GOT3 (cell line): Measurements from ENCODE around the gene RASL11A.
A peak's percentile ranks its signal among the peaks of the same experiment; 100 is the strongest.
"Not testable (repeated sequence)": the region's sequence is repeated elsewhere in the genome, so short reads cannot be mapped to it uniquely, and the experiment has no call there.

Experiments
- DNase-seq: peaks from one replicate; lab custom pipeline; 2025; ENCODE audit warnings: mixed read lengths; lab: John Stamatoyannopoulos, UW

Gene RASL11A

DNA sequence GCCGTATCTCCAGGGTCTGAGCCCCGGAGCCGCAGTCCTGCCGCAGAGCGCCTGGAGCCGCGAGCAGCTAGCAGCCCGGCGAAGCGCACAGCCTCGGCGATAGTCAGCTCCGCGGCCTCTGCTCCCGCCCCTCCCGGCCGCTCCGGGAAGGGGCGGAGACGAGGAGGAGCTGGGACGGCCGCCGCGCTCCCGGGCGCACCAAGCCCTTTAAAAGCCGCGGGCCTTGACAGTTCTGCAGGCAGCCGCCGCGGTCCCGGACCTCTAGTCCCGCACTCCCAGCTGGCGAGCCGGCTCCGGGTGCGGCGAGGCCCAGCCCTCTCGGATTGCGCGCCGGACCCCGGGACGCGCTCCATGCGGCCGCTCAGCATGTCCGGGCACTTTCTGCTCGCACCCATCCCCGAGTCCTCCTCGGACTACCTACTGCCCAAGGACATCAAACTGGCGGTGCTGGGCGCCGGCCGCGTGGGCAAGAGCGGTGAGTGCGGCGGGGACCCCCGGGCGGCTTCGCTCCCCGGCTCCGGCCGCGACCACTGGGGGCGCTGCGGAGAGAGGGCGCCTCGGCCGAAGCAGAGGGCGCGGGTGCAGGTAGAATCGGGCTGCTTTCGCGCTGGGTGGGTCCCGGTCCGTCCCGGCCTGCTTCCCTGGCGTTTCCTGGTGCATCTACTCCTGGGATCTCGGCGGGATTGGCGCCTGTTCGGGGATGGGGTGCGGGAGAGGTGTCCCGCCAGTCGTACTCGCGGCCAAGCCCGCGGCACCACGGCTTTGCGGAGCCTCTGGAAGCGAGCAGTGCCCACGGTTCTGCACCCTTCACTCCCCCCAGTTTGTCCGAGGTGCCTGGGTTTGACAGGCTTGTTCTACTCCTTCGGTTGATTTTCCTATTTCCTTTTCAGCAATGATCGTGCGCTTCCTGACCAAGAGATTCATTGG, at the start of gene RASL11A:
Gene RASL11A (plus strand): TSS at position 237 of the 927 bp plus-strand sequence. CDS start 115 bp downstream, at position 352.
- peak; percentile 74 for DNase-seq

GRCh38 chr13:27222100-27222499, 48.5 kb upstream of the RASL11A start:
- DNase-seq = not testable (repeated sequence)

DNA sequence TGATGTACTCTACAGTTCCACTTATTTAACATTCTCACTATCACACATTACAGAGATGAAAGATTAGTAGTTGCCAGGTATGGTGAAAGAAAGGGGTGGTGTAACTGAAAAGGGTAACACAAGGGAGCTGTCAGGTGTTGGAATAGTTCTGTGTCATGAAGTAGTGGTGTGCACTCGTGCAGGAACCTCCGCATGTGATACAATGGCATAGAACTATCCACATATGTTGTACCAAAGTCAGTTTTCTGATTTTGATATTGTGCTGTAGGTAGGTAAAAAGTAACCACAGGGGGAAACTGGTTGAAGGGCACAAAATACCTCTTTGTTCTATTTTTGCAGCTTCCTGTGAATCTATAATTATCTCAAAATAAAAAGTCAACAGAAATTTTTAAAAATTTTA, 43.6 kb upstream of the RASL11A start:
- no peak for DNase-seq

DNA sequence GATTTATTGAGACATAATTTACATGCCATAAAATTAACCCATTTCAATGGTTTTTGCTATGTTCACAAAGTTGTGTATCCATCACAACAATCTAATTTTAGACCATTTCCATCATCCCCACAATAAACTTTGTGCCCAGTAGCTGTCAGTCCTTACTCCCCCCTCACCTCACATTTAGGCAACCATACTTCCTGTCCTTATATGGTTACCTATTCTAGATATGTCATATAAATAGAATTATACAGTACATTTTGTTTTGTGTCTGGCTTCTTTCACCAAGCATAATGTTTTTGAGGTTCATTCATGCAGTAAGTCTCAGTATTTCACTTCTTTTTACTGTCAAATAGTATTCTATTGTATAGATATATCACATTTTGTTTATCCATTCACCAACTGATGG, 42.5 kb upstream of the RASL11A start:
- DNase-seq = no peak

GRCh38 chr13:27229642-27230041, 41.0 kb upstream of the RASL11A start:
- DNase-seq = no peak

DNA sequence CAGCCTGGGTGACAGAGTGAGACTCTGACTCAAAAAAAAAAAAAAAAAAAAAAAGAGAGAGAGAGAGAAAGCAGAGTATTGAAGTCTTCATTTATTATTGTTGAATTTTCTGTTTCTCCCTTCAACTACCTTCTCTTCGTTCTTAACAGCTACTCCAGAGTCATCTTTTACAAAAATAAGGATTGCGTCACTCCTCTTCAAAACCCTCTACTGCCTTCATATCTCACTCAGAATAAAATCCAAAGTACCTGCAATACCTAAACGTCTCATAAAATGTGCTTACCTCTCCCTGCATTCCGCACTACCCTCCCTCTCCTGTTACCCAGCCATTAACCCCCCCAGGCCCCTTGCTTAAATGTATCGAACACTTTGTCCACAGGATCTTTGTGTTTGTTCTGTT, 36.7 kb upstream of the RASL11A start:
- DNase-seq = no peak

DNA sequence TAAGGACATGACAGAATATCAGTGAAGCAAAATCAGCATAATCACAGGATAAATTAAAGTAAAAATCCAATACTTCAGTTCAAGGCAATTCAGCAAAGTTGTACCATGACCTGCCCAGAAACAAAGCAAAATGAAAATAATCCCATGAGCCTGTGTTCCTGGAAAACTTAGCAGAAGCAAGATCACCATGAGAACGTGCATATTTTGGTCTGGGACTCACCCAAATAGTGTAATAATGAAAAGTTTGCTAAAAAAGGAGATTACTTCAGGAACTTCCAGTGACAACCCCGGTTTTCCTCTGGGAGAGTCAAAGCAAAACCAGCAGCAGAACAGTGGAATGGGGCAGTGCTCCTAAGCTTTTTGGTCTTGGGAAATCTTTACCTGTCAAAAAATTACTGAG, 34.2 kb upstream of the RASL11A start:
- DNase-seq = no peak

GRCh38 chr13:27242702-27243101, 27.9 kb upstream of the RASL11A start:
- DNase-seq = no peak

- DNase-seq = no peak
Measured at GRCh38 chr13:27245610-27246009, 25.0 kb upstream of the RASL11A start.

- DNase-seq = no peak
Measured at GRCh38 chr13:27250833-27251165, 19.8 kb upstream of the RASL11A start.

DNA sequence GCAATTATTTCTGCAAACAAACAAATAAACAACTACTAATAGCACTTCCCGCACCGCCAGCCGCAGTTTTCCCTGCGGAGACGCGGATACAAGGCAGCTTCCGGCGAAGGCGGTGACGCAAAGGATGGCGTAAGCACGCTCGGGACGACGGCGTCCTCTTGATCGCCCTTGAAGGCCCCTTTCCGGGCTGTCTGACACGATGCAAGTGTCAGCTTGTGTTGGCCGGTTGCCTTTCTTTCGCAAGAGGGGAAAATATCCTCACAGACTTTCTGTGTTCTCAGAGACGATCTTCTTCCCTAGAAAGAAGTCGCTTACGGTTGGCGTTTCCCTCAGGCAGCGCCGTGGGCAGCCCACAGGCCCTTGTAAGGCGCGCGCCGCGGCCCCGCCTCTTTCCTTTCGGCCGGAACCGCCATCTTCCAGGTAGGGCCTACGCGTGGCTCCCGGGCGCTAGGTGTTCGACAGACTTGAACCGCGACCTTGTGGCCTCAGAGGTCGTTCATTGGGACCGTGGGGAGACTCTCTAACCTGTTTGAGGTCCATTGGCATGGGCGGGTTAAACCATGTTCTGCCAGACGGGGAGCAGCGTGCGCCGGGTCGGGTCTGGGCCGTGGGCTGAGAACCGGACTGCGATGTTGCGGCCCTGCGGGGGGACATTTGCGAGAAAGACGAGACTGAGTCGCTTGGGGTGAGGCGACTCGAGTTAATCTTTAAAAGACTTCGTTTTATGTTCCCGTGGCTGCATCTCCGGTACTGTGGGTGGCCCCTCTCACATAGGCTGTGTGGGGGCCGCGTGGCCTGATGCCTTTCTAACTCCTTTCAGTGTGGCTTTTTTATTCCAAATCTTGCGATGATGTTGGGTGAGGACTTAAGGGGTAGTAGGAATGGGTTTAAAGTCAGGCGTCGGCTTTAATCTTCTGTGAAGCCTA, 19.2 kb upstream of the RASL11A start, which contains the start of gene RPL21:
Gene RPL21 (plus strand): TSS at position 393 of the 926 bp plus-strand sequence. CDS start 2,219 bp downstream, outside the sequence.
- peak; percentile 92 for DNase-seq

DNA sequence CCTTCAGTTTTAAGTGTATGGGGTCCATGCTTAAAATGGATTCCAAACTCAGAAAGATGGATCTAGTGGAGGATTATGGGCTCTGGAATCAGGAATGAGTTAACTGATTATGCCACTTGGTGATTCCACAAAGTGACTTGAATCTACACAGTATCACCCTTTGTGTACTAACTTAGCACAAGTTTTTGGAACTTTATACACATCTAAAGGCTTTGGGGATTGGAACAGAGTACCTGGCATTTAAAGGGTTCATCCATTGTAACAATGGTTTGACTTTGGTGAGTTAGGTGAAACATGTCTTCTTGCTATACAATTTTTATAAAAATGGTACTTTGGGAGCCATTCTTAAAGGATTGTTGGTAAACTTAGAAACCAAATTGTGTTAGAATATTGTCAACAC, 18.2 kb upstream of the RASL11A start:
- no peak for DNase-seq

DNA sequence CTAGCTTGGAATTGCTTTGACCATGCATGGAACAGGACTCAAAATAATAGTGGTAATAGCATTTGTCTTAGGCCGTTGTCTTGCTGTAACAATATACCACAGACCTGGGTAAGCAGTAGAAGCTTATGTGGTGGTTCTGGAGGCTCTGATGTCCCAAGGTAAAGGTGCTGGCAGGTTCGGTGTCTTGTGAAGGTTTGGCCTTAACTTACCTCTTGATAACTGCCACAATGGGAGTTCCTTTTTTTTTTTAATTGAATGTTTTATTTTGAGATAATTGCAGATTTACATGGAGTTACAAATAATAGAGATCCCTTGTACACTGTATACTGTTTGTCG, 13.4 kb upstream of the RASL11A start:
- no peak for DNase-seq

DNA sequence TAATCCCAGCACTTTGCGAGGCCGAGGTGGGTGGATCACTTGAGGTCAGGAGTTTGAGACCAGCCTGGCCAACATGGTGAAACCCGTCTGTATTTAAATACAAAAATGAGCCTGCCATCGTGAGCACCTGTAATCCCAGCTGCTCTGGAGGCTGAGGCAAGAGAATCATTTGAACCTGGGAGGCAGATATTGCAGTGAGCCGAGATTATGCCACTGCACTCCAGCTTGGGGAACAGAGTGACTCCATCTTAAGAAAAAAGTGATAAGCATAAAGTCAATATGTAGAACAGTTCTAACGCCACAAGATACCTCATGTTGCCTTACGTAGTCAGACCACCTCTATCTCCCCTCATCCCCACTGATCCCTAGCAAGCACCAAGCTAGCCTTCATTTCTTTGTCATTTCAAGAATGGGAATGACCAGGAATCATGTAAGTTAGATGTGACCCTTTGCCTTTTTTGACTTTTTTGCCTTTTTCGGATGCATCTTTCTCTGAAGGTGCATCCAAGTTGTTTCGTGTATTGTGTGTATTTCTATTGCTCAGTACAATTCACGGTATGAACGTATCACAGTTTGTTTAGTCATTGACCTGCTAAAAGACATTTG, 12.9 kb upstream of the RASL11A start:
- DNase-seq = no peak

GRCh38 chr13:27258637-27259386, 11.8 kb upstream of the RASL11A start:
- DNase-seq = no peak

DNA sequence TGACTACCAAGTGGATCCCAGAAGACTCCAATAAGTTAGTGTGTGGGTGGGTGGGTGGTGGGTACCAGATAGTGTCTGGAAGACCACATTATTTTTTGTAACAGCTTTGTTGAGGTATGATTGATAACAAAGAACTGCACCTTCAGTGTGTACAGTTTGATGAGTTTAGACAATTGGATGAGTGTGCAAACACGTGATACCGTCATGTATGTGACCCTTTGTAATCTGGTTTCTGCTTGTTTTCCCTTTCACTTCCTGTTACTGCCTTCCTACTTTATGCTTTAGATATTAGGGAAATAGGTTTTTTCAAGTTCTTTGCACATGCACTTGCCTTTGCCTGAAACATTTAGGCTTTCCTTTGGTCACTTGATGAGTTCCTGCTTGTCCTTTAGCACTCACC, 10.8 kb upstream of the RASL11A start:
- DNase-seq = no peak

DNA sequence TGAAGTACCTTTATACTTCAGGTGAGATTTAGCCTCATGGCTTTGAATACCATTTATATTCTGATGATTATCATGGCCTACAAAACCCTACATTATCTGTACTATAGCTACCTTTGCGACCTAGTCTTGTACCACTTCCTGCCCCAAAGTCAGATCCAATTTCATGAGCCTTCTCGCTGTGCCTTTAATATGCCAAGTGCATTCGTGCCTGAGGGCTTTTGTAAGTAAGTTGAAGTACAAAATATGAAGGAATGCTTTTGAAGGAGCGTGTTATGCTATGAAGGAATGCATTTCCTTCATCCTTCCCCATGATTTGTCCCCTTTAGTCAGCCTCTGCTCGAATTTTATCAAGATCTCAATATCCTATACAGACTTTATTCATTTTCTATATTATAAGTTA, 9.2 kb upstream of the RASL11A start:
- DNase-seq = no peak

DNA sequence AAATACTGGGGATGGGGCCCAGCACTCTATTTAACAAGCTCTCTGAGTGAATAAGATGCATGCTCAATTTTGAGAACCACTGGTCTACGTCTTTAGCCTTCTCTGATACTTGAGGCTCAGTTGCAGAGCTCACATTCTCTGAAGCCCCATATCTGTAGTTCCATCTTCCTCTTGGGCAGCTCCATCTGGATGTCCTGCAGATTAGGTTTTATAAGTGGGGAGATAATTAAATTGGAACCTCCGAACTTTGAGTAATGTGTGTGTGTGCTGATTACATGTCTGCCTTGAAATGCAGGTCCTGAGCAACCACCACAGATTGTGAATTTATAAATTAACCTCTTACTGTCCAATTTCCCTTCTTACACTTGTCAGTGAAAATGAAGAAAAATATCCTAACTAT, 7.2 kb upstream of the RASL11A start:
- no peak for DNase-seq

DNA sequence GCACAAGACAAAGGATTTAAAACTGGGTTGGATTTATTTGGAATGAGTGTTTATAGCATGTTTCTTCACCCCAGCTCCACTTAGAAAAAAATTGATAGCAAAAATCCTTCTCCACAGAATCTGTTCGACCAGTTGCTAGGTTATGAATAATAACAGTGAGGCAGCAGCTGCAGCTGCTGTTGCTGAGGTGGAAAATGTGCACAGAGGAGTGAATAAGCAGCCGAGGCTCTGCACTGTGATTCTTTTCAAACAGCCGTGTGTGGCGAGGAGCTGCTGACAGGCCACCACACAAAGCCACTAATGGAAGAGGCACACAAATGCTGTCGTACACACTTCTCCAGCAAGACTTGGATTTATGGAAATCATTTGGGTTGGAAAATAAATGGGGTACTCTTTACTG, 6.4 kb upstream of the RASL11A start:
- DNase-seq = no peak

- no peak for DNase-seq
Measured at GRCh38 chr13:27264648-27265047, 6.0 kb upstream of the RASL11A start.

- no peak for DNase-seq
Measured at GRCh38 chr13:27266917-27267316, 3.7 kb upstream of the RASL11A start.

GRCh38 chr13:27267596-27267995, 3.0 kb upstream of the RASL11A start:
- no peak for DNase-seq
